SIG-M5 treated with dmso at 0.1 percent for 504 hours (cell line): ENCODE data around the gene MAP4K4.
A peak's percentile ranks its signal among the peaks of the same experiment; 100 is the strongest.

Experiments used
- DNase-seq: peaks from one replicate; lab custom pipeline; 2025; ENCODE audit not compliant: unreplicated experiment; lab: John Stamatoyannopoulos, UW

Gene MAP4K4

GRCh38 chr2:101697124-101698013 is at the start of gene MAP4K4:
Gene MAP4K4 (plus strand): TSS chr2:101697707. CDS start chr2:101698081, 374 bp downstream.
- DNase-seq: peak; percentile 90

GRCh38 chr2:101653469-101653868 is 44.0 kb upstream of the MAP4K4 start:
- no peak for DNase-seq

GRCh38 chr2:101655702-101656422 is 41.6 kb upstream of the MAP4K4 start:
- no peak for DNase-seq

DNA sequence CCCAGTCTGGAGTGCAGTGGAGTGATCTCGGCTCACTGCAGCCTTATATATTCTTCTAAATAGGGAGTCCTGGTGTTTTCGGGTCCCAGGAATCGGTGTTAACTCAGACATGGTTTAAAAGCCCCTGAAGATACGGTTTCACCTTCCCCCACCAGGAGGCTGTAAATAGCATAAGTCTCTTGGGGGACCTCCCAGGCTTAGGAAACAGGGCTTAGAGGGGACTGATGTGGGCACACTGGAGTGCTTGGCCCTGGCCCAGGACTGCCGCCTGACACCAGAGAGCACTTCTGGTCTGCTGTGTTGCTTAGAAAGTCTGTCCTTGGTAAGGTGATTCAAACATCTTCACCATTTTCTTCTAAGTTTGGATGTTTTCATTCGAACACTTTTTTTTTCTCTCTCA is 39.7 kb upstream of the MAP4K4 start:
- DNase-seq: no peak

GRCh38 chr2:101658387-101658786 is 39.1 kb upstream of the MAP4K4 start:
- no peak for DNase-seq

- DNase-seq: no peak
Measured at GRCh38 chr2:101665312-101665711, 32.2 kb upstream of the MAP4K4 start.

DNA sequence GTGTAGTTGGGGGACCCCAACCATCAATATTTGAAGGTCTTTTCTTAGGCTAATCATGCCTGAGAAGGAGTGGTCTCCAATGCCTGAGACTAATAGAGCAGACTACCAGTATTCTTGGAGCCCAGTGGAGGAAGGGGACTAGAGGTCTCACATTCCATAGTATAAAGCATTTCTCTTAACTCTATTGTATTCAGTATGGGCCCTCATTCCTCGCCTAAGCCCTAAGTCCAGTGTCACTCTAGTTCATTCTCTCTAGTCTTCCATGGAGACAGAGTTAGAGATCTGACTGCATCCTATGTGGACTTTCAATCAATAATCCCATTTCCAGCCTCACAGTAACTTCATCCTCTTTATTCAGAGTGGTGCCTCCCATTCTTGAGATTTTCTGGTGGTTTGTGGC is 29.7 kb upstream of the MAP4K4 start:
- DNase-seq: no peak

GRCh38 chr2:101672047-101672446 is 25.5 kb upstream of the MAP4K4 start:
- DNase-seq: no peak

- DNase-seq: no peak
Measured at GRCh38 chr2:101673920-101674319, 23.6 kb upstream of the MAP4K4 start.

- no peak for DNase-seq
Measured at GRCh38 chr2:101675512-101675911, 22.0 kb upstream of the MAP4K4 start.

DNA sequence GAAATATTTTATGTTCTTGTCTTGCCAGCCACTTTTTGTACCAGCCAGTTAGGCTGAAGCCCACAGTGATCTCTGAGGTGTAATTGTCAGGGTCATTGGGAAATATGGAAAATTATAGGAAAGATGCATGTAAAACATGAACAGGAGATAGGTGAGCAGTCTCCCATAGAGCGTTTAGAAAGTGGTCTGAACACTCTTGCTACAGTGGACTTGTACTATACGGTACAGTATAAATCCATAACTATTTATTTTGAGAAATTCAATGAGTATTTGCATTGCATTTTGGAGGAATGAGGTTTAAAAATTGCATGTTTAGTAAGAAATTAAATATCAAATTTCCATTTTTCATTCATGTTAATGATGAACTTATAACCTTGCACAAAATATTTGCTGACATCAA is 20.8 kb upstream of the MAP4K4 start:
- no peak for DNase-seq

DNA sequence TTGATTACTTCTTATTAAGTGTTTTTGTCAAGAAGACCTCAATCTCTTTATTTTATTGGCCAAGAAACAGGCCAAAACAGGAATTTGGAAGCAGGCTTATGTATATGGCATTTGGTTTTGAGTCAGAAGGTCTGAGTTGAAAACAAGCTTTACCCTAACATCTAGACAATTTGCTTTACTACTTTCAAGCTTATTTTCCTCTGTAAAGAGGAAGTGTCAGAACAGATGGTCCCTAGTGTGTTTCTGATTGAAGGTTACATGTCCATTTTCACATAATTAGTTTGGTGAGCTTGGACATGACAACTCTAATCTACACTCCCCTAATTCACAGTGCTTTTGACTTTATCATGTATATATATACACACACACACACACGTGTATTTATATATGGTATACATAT is 19.8 kb upstream of the MAP4K4 start:
- DNase-seq: no peak

DNA sequence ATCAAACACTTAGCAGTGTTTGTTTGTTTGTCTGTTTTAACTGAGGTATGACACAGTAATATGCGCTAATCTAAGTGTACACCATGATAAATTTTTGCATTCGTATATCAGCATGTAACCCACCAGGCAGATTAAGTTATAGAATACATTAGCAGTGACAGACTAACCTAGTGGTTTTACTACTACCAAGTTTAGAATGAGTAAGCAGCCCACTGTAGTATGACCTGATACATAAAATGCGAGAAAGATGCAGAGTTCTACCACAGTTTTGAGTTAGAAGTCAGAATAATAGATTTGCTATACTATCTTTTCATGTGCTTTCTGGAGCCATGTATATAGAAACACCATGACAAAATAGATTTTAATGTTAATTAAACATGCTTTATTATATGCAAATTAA is 19.1 kb upstream of the MAP4K4 start:
- DNase-seq: no peak

GRCh38 chr2:101679037-101679726 is 18.3 kb upstream of the MAP4K4 start:
- no peak for DNase-seq

GRCh38 chr2:101679801-101680487 is 17.6 kb upstream of the MAP4K4 start:
- no peak for DNase-seq

GRCh38 chr2:101682311-101682710 is 15.2 kb upstream of the MAP4K4 start:
- DNase-seq: no peak

- DNase-seq: no peak
Measured at GRCh38 chr2:101684313-101684712, 13.2 kb upstream of the MAP4K4 start.

GRCh38 chr2:101688261-101688660 is 9.2 kb upstream of the MAP4K4 start:
- no peak for DNase-seq

DNA sequence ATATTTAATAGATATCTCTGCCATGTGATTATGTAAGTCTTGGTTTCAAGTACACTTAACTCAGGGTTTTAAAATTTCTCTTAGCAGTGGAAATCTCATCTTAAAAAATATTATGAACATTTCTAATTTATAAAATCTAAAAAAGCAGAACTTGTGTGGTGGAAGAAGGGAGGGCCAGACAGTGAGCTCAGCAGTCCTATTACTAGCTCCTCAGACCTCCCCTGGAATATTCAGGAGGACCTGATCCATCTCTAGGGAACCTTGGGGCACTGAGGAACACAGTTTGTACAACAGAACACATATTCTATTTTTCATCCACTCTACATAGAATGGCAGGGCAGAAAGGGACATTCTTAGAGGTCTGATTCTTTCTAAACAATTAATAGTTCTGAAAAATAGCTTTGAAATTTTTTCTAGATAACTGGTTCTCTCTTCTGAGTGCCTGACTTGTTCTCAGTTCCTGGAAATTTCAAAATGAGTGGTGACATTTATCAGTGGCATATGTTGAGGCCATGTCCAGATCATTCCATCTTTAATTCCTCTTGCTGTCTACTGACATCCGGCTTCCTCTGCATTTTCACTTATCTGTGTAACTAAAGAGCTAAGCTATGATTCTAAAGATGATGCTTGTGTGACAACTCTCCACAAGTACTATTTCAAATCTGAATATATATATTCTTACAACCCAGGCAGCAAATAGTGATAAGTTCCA is 8.2 kb upstream of the MAP4K4 start:
- DNase-seq: no peak

DNA sequence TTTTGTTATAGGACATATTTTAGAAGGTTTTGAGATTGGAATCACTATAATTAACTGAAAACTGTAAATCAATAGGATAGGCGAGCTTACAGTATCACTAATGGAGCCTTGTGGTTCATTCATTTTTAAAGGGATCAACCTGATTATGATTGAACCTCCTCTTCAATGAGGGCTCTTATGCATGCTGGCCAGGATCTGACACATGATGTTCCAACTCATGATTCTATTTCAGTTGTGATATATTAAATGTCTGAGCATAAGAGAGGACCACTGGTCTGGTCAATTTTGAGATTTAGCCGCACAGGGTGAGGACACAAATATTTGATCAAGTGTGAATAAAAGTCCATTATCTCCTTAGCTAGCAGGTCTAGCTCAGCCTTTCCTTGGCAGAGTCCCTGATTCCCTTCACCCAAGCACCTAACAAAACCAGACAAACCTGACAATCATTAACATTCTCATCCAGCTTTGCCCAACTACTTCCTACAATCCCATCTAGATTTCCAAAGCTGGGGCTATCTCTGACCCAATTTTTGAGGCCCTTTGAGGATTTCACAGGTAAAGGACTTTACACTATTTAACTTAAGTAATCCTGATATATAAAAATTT is 6.9 kb upstream of the MAP4K4 start:
- no peak for DNase-seq
